Spleen (tissue), 11 donors: Measurements from ENCODE around the gene KLHL34. TPM values are rescaled to one million over a fixed set of nuclear protein-coding genes. Genes with fewer than 3 reads are reported as not detected.

Experiments used
- DNase-seq: peaks from one replicate; pipeline ENCODE4 v3.0.0-alpha.2; 2020
- H3K27ac ChIP-seq, 8 donors: fragments of 200-600 bp; sonication (generic) in 7 of 8; 1 replicate in 4 of 8; 2 replicates in 4 of 8; pipeline versions ENCODE4 v1.5.0 to v1.8.0; 2016 to 2021; ENCODE audit warnings: inconsistent platforms in 4 of 8, mild to moderate bottlenecking in 4 of 8, moderate library complexity in 1 of 8
- H3K27me3 ChIP-seq, 7 donors: fragments of 200-600 bp; sonication (generic) in 6 of 7; replicated peaks in 1 of 7; 1 replicate in 4 of 7; 2 replicates in 3 of 7; pipeline versions ENCODE4 v1.5.0 to v1.8.0; 2016 to 2021; ENCODE audit warnings: inconsistent platforms in 3 of 7, mild to moderate bottlenecking in 1 of 7
- H3K36me3 ChIP-seq, 6 donors: fragments of 200-600 bp; sonication (generic) in 5 of 6; 1 replicate in 4 of 6; 2 replicates in 2 of 6; pipeline versions ENCODE4 v1.5.0 to v1.8.0; 2016 to 2021; ENCODE audit warnings: inconsistent platforms in 2 of 6
- H3K4me1 ChIP-seq, 6 donors: fragments of 200-600 bp; sonication (generic) in 5 of 6; 1 replicate in 3 of 6; 2 replicates in 3 of 6; pipeline versions ENCODE4 v1.5.0 to v1.8.0; 2016 to 2021; ENCODE audit warnings: inconsistent platforms in 3 of 6
- H3K4me3 ChIP-seq, 8 donors: fragments of 200-600 bp; sonication (generic) in 7 of 8; 1 replicate in 4 of 8; 2 replicates in 4 of 8; pipeline versions ENCODE4 v1.5.0 to v1.8.0; 2016 to 2021; ENCODE audit warnings: inconsistent platforms in 4 of 8, mild to moderate bottlenecking in 4 of 8, moderate library complexity in 2 of 8
- H3K9me3 ChIP-seq, 8 donors: fragments of 200-600 bp; sonication (generic) in 7 of 8; 1 replicate in 4 of 8; 2 replicates in 4 of 8; pipeline versions ENCODE4 v1.5.0 to v1.8.0; 2016 to 2021; ENCODE audit warnings: inconsistent platforms in 4 of 8
- CTCF ChIP-seq, 11 experiments: fragments of 200-600 bp in 7 of 11; fragments of 450-650 bp in 4 of 11; sonication (generic) in 4 of 11; IDR thresholded peaks in 8 of 11; conservative IDR thresholded peaks in 3 of 11; 1 replicate in 7 of 11; 2 replicates in 4 of 11; pipeline versions ENCODE4 v1.4.0 to v1.8.0; 2016 to 2021; ENCODE audit warnings: antibody characterized with exemption in 11 of 11, inconsistent platforms in 4 of 11, mild to moderate bottlenecking in 1 of 11
- POLR2A ChIP-seq, 3 donors: fragments of 450-650 bp; IDR thresholded peaks; one replicate each; pipeline ENCODE4 v1.5.1; 2017; ENCODE audit warnings: antibody characterized with exemption in 3 of 3, mild to moderate bottlenecking in 1 of 3
- POLR2AphosphoS5 ChIP-seq, 3 donors: sonication (generic); formaldehyde crosslinking; IDR thresholded peaks; one replicate each; pipeline ENCODE4 v1.5.1; 2017; ENCODE audit warnings: antibody characterized with exemption in 3 of 3
- WGBS, 5 donors: extraction: QIAGEN DNeasy Blood & Tissue Kit in 3 of 5; methylation state at CpG; one replicate each; pipeline versions ENCODE4 v1.1.5 to v1.1.7; 2013 to 2018; 5-methylcytosine and 5-hydroxymethylcytosine counted together
- intact Hi-C: fragments of 100-400 bp; cut with DNase I; formaldehyde crosslinking; loops from one replicate; pipeline ENCODE4 v1.15.0; 2023; ENCODE audit warnings: low total_unique reads
- polyA plus RNA-seq, 3 donors: library from polyadenylated mRNA; stranded (reverse); fragments of 200-250 nt; gene quantifications; one replicate each; pipeline ENCODE4 v1.2.1, GENCODE V29; 2013
- total RNA-seq, 7 donors: library from RNA; depleted of rRNA in 3 of 7; stranded (reverse); fragments of >200 nt in 3 of 7; fragmentation: NEBNext Ultra II Directional in 4 of 7; extraction: Animal tissue kit (Norgen Biotek cat#: 25700) in 4 of 7; gene quantifications; one replicate each; pipeline versions ENCODE4 v1.1.0 to v1.2.1, GENCODE V29; 2016 to 2021
- donor health status: healthy with polysubstance abuse.
- donor health status: DM: no; HTN: no; CAD: no; lungs with moderate emphysema.
- donor health status: DM: no; HTN: no; CAD: no.
- donor health status: Bipolar disorder and iron deficiency.
- donor health status: healthy.
- donor health status: DM: no; HTN: no; CAD: no.
- donor health status: DM: yes; HTN: yes; CAD: no.

Gene KLHL34
- total and polyA plus RNA-seq, 10 donors = 0.14 to 0.63 (median 0.37) TPM; not detected in 2

GRCh38 chrX:21700967-21701366 is 42.8 kb upstream of the KLHL34 start:
- Histone ChIP-seq H3K36me3 (no peaks in the 10 kb centered on the region), H3K4me3 (no peak overlapping the region), H3K4me1 (no peaks in the 10 kb centered on the region), H3K27ac (no peak overlapping the region), H3K27me3 (no peaks in the 10 kb centered on the region), H3K9me3 (no peaks in the 10 kb centered on the region)
- no peak for DNase-seq
- no peak for TF ChIP-seq POLR2A (IDR thresholded peaks at IDR 0.05)
- TF ChIP-seq POLR2AphosphoS5 (IDR thresholded peaks at IDR 0.05) = no peak
- no peak for TF ChIP-seq CTCF (IDR thresholded peaks at IDR 0.05 in 8 of 11, conservative IDR thresholded peaks at IDR 0.05 in 3 of 11)
- WGBS, 5 donors = 59 to 94% (median 75%) methylated on average over 2 to 3 of the region's 3 CpGs
- intact Hi-C loops = no loop called here

- DNase-seq = no peak
These were observed 42.1 kb upstream of the KLHL34 start for GRCh38 chrX:21700275-21700674.

GRCh38 chrX:21699136-21699535 is 41.0 kb upstream of the KLHL34 start:
- WGBS, 5 donors = 66 to 79% (median 78%) methylated on average over 3 of the region's 3 CpGs
- no peaks in the 10 kb centered on the region for H3K27me3 ChIP-seq
- intact Hi-C loops = no loop called here
- no peak for DNase-seq
- H3K4me3 ChIP-seq = no peak overlapping the region
- TF ChIP-seq POLR2AphosphoS5 (IDR thresholded peaks at IDR 0.05) = no peak
- TF ChIP-seq POLR2A (IDR thresholded peaks at IDR 0.05) = no peak
- TF ChIP-seq CTCF (IDR thresholded peaks at IDR 0.05 in 8 of 11, conservative IDR thresholded peaks at IDR 0.05 in 3 of 11) = no peak
- no peaks in the 10 kb centered on the region for H3K9me3 ChIP-seq
- no peaks in the 10 kb centered on the region for H3K36me3 ChIP-seq
- no peak overlapping the region for H3K27ac ChIP-seq
- no peaks in the 10 kb centered on the region for H3K4me1 ChIP-seq

More at GRCh38 chrX:21700275-21700674, 42.1 kb upstream of the KLHL34 start:
- no peaks in the 10 kb centered on the region for H3K36me3 ChIP-seq
- no peak overlapping the region for H3K27ac ChIP-seq
- H3K9me3 ChIP-seq = no peaks in the 10 kb centered on the region
- no peak overlapping the region for H3K4me3 ChIP-seq
- intact Hi-C loops = no loop called here
- TF ChIP-seq CTCF (IDR thresholded peaks at IDR 0.05 in 8 of 11, conservative IDR thresholded peaks at IDR 0.05 in 3 of 11) (no peak), POLR2A (IDR thresholded peaks at IDR 0.05) (no peak), POLR2AphosphoS5 (IDR thresholded peaks at IDR 0.05) (no peak)
- H3K27me3 ChIP-seq = no peaks in the 10 kb centered on the region
- H3K4me1 ChIP-seq = no peaks in the 10 kb centered on the region
- WGBS, 5 donors = 75 to 94% (median 85%) methylated on average over 5 of the region's 5 CpGs

- no peaks in the 10 kb centered on the region for H3K36me3 ChIP-seq
- no peak for TF ChIP-seq CTCF (IDR thresholded peaks at IDR 0.05 in 8 of 11, conservative IDR thresholded peaks at IDR 0.05 in 3 of 11)
- TF ChIP-seq POLR2AphosphoS5 (IDR thresholded peaks at IDR 0.05) = no peak
- TF ChIP-seq POLR2A (IDR thresholded peaks at IDR 0.05) = no peak
- WGBS, 5 donors = 48 to 62% (median 53%) methylated on average over 4 of the region's 4 CpGs
- H3K4me3 ChIP-seq = no peak overlapping the region
- H3K27ac ChIP-seq = no peak overlapping the region
- intact Hi-C loops = no loop called here
- no peaks in the 10 kb centered on the region for H3K27me3 ChIP-seq
- H3K9me3 ChIP-seq = no peaks in the 10 kb centered on the region
- no peaks in the 10 kb centered on the region for H3K4me1 ChIP-seq
- no peak for DNase-seq
These were observed 40.1 kb upstream of the KLHL34 start for GRCh38 chrX:21698272-21698671.
